ENCODE measurements around the gene TRIM31. TPM values are rescaled to one million over a fixed set of nuclear protein-coding genes. Genes with fewer than 3 reads are reported as not detected.

The TRIM31 gene, protein sequence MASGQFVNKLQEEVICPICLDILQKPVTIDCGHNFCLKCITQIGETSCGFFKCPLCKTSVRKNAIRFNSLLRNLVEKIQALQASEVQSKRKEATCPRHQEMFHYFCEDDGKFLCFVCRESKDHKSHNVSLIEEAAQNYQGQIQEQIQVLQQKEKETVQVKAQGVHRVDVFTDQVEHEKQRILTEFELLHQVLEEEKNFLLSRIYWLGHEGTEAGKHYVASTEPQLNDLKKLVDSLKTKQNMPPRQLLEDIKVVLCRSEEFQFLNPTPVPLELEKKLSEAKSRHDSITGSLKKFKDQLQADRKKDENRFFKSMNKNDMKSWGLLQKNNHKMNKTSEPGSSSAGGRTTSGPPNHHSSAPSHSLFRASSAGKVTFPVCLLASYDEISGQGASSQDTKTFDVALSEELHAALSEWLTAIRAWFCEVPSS
- 8.0 and 9.0 TPM in 2 replicates for total RNA-seq (2013; cell fraction: nucleolus; rRNA removed)
- total RNA-seq (2014; rRNA removed) (0.11 and 0.22 TPM in 2 replicates), total RNA-seq (2014; rRNA removed; fragmentation: Illumina TruSeq; extraction: Trizol) (0.09 and 0.31 TPM in 2 replicates), total RNA-seq (2021) (0.18 and 0.35 TPM in 2 replicates), polyA plus RNA-seq (2011; rRNA removed) (17.4 and 20.5 TPM in 2 replicates), polyA plus RNA-seq (2014; fragmentation: Illumina TruSeq; extraction: Trizol) (0.47 and 0.57 TPM in 2 replicates), polyA plus RNA-seq (2014; fragmentation: Nextera tagmentation; extraction: Ambion mirVana) (under 1 TPM in 1 of 2 experiments, not detected in 1; 0.09 TPM), polyA plus RNA-seq (2014; rRNA removed) (0.33 and 0.41 TPM in 2 replicates), polyA plus RNA-seq (2016; fragmentation: Nextera tagmentation; extraction: Ambion mirVana) (not detected), polyA minus RNA-seq (2011; rRNA and poly(A)+ RNA removed) (14.7 and 16.4 TPM in 2 replicates), Bru-seq, nascent RNA (percentile 42 among the genes with signal in this experiment), BruChase-seq, experiment 1, labeled RNA remaining after a 6-hour chase (percentile 37 among the genes with signal in this experiment), BruChase-seq, experiment 2, labeled RNA remaining after a 2-hour chase (percentile 41 among the genes with signal in this experiment)
- polyA plus RNA-seq (2011; ENCODE audit: low read depth): 0.66 TPM
- 14.1 and 18.0 TPM in 2 replicates for polyA plus RNA-seq (2011; cell fraction: cytosol; rRNA removed)
- 34.8 and 44.5 TPM in 2 replicates for polyA plus RNA-seq (2011; cell fraction: nucleus; rRNA removed)
- 0.13 and 0.16 TPM in 2 replicates for polyA plus RNA-seq (2012)
- 5.8 and 7.5 TPM in 2 replicates for polyA minus RNA-seq (2011; cell fraction: cytosol; rRNA and poly(A)+ RNA removed)
- 12.8 and 13.3 TPM in 2 replicates for polyA minus RNA-seq (2011; cell fraction: nucleus; rRNA and poly(A)+ RNA removed)
- long read RNA-seq, experiment 1, partial matches to known transcripts: 2 of 6 reads
- long read RNA-seq, experiment 1, other reads (novel, unspliced or antisense): 1 of 6 reads
- long read RNA-seq, experiment 2, transcript TRIM31-210 (9 exons, 2,043 nt): major isoform, 22 of 56 reads
- long read RNA-seq, experiment 2, partial matches to known transcripts: 15 of 56 reads
- long read RNA-seq, experiment 2, other reads (novel, unspliced or antisense): 19 of 56 reads

DNA sequence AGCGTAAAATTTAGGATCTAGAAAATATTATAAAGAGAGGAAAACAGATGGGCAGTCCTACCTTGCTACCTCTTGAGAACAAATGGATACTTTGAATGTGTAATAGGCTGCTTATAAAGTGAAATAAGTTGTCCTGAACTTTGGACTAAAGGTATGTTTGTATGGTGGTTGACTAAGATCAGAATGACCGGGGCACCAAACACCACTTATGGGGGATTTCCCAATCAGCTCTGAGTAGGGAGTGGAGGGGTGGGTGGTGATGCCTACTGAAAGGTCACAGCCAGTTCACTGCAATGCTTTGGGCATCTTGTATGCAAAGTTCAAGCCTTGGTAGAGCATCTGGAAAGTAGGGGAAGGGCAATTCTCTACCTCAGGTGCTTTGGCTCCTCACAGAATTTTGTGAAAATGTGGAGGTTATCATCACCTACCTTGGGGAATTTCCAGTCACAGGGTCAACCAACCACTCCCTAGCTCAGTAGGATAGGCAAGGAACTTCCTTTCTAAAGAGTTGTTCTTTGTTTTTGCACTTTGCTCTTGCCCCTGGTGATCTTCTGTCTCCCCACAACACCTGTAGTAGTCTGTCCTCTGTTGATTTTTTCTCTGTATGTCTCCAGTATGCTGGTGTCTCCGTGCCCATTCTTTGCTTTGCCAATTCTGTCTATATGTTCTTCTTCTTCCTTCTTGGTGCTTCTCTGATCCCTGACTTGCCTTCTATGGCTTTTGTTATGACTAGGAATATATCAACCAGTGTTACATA, at the start of gene TRIM31:
TSS of gene TRIM31 (minus strand) at position 88 of the 757 bp plus-strand sequence. CDS start 285 bp downstream, outside the sequence.
- in situ Hi-C loops (cut with MboI) (no loop called here), intact Hi-C loops (cut with micrococcal nuclease; ENCODE audit: unreplicated experiment) (no loop called here)
- H3K27ac ChIP-seq (ENCODE audit: control insufficient read depth, insufficient read depth): 0 out of 2 replicates have a peak within 1 kb of the TSS, but pooled peaks have one; percentile 11
- H3K4me1 ChIP-seq (ENCODE audit: control insufficient read depth, insufficient read depth, low read length): peaks cover 22% of the 10 kb centered on the region
- FAIRE-seq: peak; percentile 62
- H3K4me2 ChIP-seq (ENCODE audit: control insufficient read depth, insufficient read depth): peak within 1 kb of the TSS; percentile 79
- H3K36me3 ChIP-seq (ENCODE audit: control insufficient read depth in 2 of 2, insufficient read depth in 2 of 2, low read length in 1 of 2): no peaks in the 10 kb centered on the region
- no peak within 1 kb of the TSS for H3K4me3 ChIP-seq
- no peak within 1 kb of the TSS for H3K9ac ChIP-seq (ENCODE audit: control insufficient read depth, insufficient read depth, low read length)
- RAD21 ChIA-PET (ENCODE audit: unreplicated experiment): interaction anchor here (1.2 to 3.7 kb wide), 5 partner anchors 9 to 18 kb away, joined by 3 to 43 read pairs (median 9); no protein-coding TSS in a partner anchor
- ATAC-seq: peak; percentile 90
- no peaks in the 10 kb centered on the region for H4K20me1 ChIP-seq (ENCODE audit: control insufficient read depth, insufficient read depth)
- H2AFZ ChIP-seq (ENCODE audit: control insufficient read depth, low read depth, low read length): no peak within 1 kb of the TSS
- POLR2A ChIA-PET: interaction anchor here (0.6 to 6.3 kb wide), 4 partner anchors 9 to 18 kb away, joined by 3 to 43 read pairs (median 4); no protein-coding TSS in a partner anchor
- CTCF ChIA-PET: interaction anchor here (1.0 to 7.0 kb wide), 4 partner anchors 10 to 146 kb away, joined by 3 to 96 read pairs (median 69); no protein-coding TSS in a partner anchor
- H3K9me3 ChIP-seq (replicated peaks; ENCODE audit: control insufficient read depth, insufficient read depth, low read length): no peaks in the 10 kb centered on the region
- SMC1A ChIA-PET (ENCODE audit: uncharacterized antibody, unreplicated experiment): interaction anchor here (6.5 to 16.6 kb wide), 2 partner anchors 9 to 17 kb away, joined by 57 to 647 read pairs; partner anchors contain the start of gene TRIM40
- H3K79me2 ChIP-seq (ENCODE audit: control insufficient read depth, insufficient read depth, low read length): no peaks in the 10 kb centered on the region
- no TSS peak for BruUV-seq (replicated peaks)
- peak; percentile 55 for DNase-seq (ENCODE audit: low read depth, low spot score)
- WGBS (ENCODE audit: insufficient coverage, insufficient replicate concordance, low lambda C conversion rate, missing lambda C conversion rate): 17% methylated on average over 3 of the region's 3 CpGs
- no peaks in the 10 kb centered on the region; a peak in 1 of 4 replicates for H3K27me3 ChIP-seq (replicated peaks in 1 of 2; ENCODE audit: control insufficient read depth in 2 of 2, insufficient read depth in 2 of 2, low read length in 1 of 2)
- TF ChIP-seq WRNIP1 (IDR thresholded peaks at IDR 0.05; ENCODE audit: borderline replicate concordance, low read depth, low read length) (no peak), FOXM1 (IDR thresholded peaks at IDR 0.05; ENCODE audit: low read depth, low read length) (no peak), DPF2 (IDR thresholded peaks at IDR 0.05) (peak; percentile 82), IRF5 (IDR thresholded peaks at IDR 0.05; ENCODE audit: borderline replicate concordance) (no peak), MEF2A (IDR thresholded peaks at IDR 0.05; ENCODE audit: insufficient read depth, low read depth, low read length) (no peak), IRF4 (IDR thresholded peaks at IDR 0.05; ENCODE audit: low read depth, low read length) (no peak), POLR2AphosphoS5 (IDR thresholded peaks at IDR 0.05; ENCODE audit: low read length) (no peak), MAX (IDR thresholded peaks at IDR 0.05; ENCODE audit: low read depth, low read length) (no peak), EP300 (IDR thresholded peaks at IDR 0.05; ENCODE audit: borderline replicate concordance in 1 of 2, control insufficient read depth in 1 of 2, low read depth in 2 of 2, low read length in 2 of 2) (0 out of 4 replicates have a peak, but pooled peaks of 1 of the 2 experiments have one; percentile 39), ZBTB33 (IDR thresholded peaks at IDR 0.05) (no peak)
- TF ChIP-seq, protein P1, sequence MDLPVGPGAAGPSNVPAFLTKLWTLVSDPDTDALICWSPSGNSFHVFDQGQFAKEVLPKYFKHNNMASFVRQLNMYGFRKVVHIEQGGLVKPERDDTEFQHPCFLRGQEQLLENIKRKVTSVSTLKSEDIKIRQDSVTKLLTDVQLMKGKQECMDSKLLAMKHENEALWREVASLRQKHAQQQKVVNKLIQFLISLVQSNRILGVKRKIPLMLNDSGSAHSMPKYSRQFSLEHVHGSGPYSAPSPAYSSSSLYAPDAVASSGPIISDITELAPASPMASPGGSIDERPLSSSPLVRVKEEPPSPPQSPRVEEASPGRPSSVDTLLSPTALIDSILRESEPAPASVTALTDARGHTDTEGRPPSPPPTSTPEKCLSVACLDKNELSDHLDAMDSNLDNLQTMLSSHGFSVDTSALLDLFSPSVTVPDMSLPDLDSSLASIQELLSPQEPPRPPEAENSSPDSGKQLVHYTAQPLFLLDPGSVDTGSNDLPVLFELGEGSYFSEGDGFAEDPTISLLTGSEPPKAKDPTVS (IDR thresholded peaks at IDR 0.05; ENCODE audit: low read depth, low read length): no peak

Data from GM12878 (cell line).